Measurements from ENCODE around the gene IQSEC1. TPM values are rescaled to one million over a fixed set of nuclear protein-coding genes. Genes with fewer than 3 reads are reported as not detected.

IQSEC1 gene
- total and polyA plus RNA-seq, 9 of the 15 experiments (the other 6 are each of a cell fraction or from before 2014, with no cell fraction given), result 0.56 to 39.0 (median 6.8) TPM

GRCh38 chr3:12967606-12968351 lies 105.5 kb downstream of the IQSEC1 start:
- 2% methylated on average over 28 of the region's 64 CpGs for WGBS (ENCODE audit: insufficient coverage, low coverage, missing lambda C conversion rate)
- DNase-seq (ENCODE audit: extremely low read depth in 1 of 4, low spot score in 3 of 4) (peak; percentile 92 to 100 (median 100)), ATAC-seq (peak; percentile 89), FAIRE-seq (no peak)
- peak overlapping the region; percentile 73 for H2AFZ ChIP-seq (ENCODE audit: low read depth, low read length)
- H3K27ac ChIP-seq (ENCODE audit: extremely low read depth, low read depth, low read length), result peak overlapping the region; percentile 71
- peaks cover 23% of the 10 kb centered on the region for H4K20me1 ChIP-seq (replicated peaks; ENCODE audit: control insufficient read depth, insufficient read depth, low read length)
- H3K4me3 ChIP-seq, result peak overlapping the region; percentile 80
- ChIA-PET CTCF (ENCODE audit: low intra/inter-chr PET ratio) (no interaction called here), POLR2A (interaction anchor here (0.6 to 2.0 kb wide), 5 partner anchors 7 to 434 kb away, joined by 3 to 9 read pairs (median 4); no protein-coding TSS in a partner anchor)
- H3K36me3 ChIP-seq (ENCODE audit: control insufficient read depth, insufficient read depth, low read length), result peaks cover 8% of the 10 kb centered on the region; the same call in 2 of the 3 replicates
- H3K9me3 ChIP-seq (replicated peaks; ENCODE audit: control insufficient read depth, insufficient read depth, low read depth, low read length), result no peaks in the 10 kb centered on the region
- peak overlapping the region; percentile 69 to 96 for H3K9ac ChIP-seq (ENCODE audit: insufficient read depth in 1 of 2, low read depth in 2 of 2, low read length in 2 of 2)
- H3K4me1 ChIP-seq (replicated peaks in 1 of 2; ENCODE audit: control insufficient read depth in 2 of 2, insufficient read depth in 2 of 2, low read length in 2 of 2), result peaks cover 53 to 54% of the 10 kb centered on the region in 2 experiments
- no TSS peak for BruUV-seq (replicated peaks)
- intact Hi-C loops (cut with micrococcal nuclease), result no loop called here
- in situ Hi-C loops (cut with MboI), result no loop called here
- no peaks in the 10 kb centered on the region for H3K27me3 ChIP-seq (ENCODE audit: control insufficient read depth in 2 of 2, insufficient read depth in 2 of 2, low read length in 2 of 2)
- peaks cover 18% of the 10 kb centered on the region for H3K9me1 ChIP-seq (ENCODE audit: control insufficient read depth, insufficient read depth, low read length)
- peaks cover 47% of the 10 kb centered on the region for H3K79me2 ChIP-seq (ENCODE audit: control insufficient read depth, insufficient read depth, low read length)
- H3K4me2 ChIP-seq (ENCODE audit: insufficient read depth, low read length), result peak overlapping the region; percentile 94
- TF ChIP-seq MAFK (IDR thresholded peaks at IDR 0.05; ENCODE audit: low read length) (no peak), KLF13 (tag; IDR thresholded peaks at IDR 0.05; ENCODE audit: borderline replicate concordance, low read depth) (no peak), HDAC2 (IDR thresholded peaks at IDR 0.05) (no peak), NR1H2 (CRISPR knock-in tag; IDR thresholded peaks at IDR 0.05) (no peak), GTF2E2 (tag; IDR thresholded peaks at IDR 0.05) (no peak), NONO (IDR thresholded peaks at IDR 0.05; ENCODE audit: low read depth in 2 of 2, low read length in 1 of 2) (no peak), RUNX1 (IDR thresholded peaks at IDR 0.05; ENCODE audit: low read depth) (no peak), ZFX (CRISPR knock-in tag; IDR thresholded peaks at IDR 0.05) (peak; percentile 50; the same call in 1 of the 2 replicates), ZFP36 (IDR thresholded peaks at IDR 0.05; ENCODE audit: low read depth, low read length, partially characterized antibody) (no peak), FOSL1 (tag; conservative IDR thresholded peaks at IDR 0.05) (no peak), JUND (IDR thresholded peaks at IDR 0.05; ENCODE audit: borderline replicate concordance, low read depth, low read length) (no peak), JUND (tag; IDR thresholded peaks at IDR 0.05; ENCODE audit: borderline replicate concordance, low read depth, low read length) (no peak), NR4A1 (CRISPR knock-in tag; IDR thresholded peaks at IDR 0.05) (no peak), NR4A1 (tag; IDR thresholded peaks at IDR 0.05) (0 out of 2 replicates have a peak, but pooled peaks have one; percentile 4), POLR2A (conservative IDR thresholded peaks at IDR 0.05) (0 out of 2 replicates have a peak, but pooled peaks have one; percentile 22), SMAD4 (CRISPR knock-in tag; conservative IDR thresholded peaks at IDR 0.05) (no peak; the same call in 1 of the 2 replicates), FIP1L1 (IDR thresholded peaks at IDR 0.05; ENCODE audit: low read depth, low read length, poor library complexity, severe bottlenecking) (no peak), POLR2G (IDR thresholded peaks at IDR 0.05; ENCODE audit: low read depth, low read length) (peak; percentile 83), FOXK1 (CRISPR knock-in tag; IDR thresholded peaks at IDR 0.05; ENCODE audit: borderline replicate concordance) (no peak), YY1 (IDR thresholded peaks at IDR 0.05; ENCODE audit: borderline replicate concordance in 1 of 3, control insufficient read depth in 1 of 3, extremely low read depth in 1 of 3, insufficient read depth in 3 of 3, insufficient read length in 1 of 3, insufficient replicate concordance in 2 of 3, low read depth in 1 of 3, low read length in 2 of 3) (peak in 1 of 3 experiments; percentile 22), ATF4 (CRISPR knock-in tag; IDR thresholded peaks at IDR 0.05) (no peak), MCM3 (IDR thresholded peaks at IDR 0.05) (no peak), ZFPM2 (CRISPR knock-in tag; IDR thresholded peaks at IDR 0.05) (no peak)
